HepG2 (cell line): ENCODE results near the gene C14orf93. TPM values are rescaled to one million over a fixed set of nuclear protein-coding genes. Genes with fewer than 3 reads are reported as not detected.

Experiments used
- CHD4 ChIP-seq: fragments of 200-600 bp; sonication (generic); IDR thresholded peaks from 2 replicates; pipeline ENCODE4 v1.7.0; 2017; ENCODE audit warnings: mild to moderate bottlenecking, low read length, borderline replicate concordance
- NFE2L2 ChIP-seq: fragments of 150-350 bp; IDR thresholded peaks from 2 replicates; pipeline ENCODE4 v1.6.1; 2014; ENCODE audit warnings: low read length
- PHF21A ChIP-seq: sonication (generic); formaldehyde crosslinking; IDR thresholded peaks from 2 replicates; pipeline ENCODE4 v1.5.0; 2020; ENCODE audit warnings: mild to moderate bottlenecking, missing genetic modification reagents
- POLR2G ChIP-seq: fragments of 200-400 bp; formaldehyde crosslinking; IDR thresholded peaks from 2 replicates; pipeline ENCODE4 v1.6.1; 2018; ENCODE audit warnings: mild to moderate bottlenecking, low read depth, low read length, moderate library complexity
- ZNF350 ChIP-seq: sonication (generic); formaldehyde crosslinking; IDR thresholded peaks from 2 replicates; pipeline ENCODE4 v1.4.0; 2020; ENCODE audit warnings: mild to moderate bottlenecking, low read depth, missing genetic modification reagents, borderline replicate concordance
- ZNF781 ChIP-seq: sonication (generic); formaldehyde crosslinking; IDR thresholded peaks from 2 replicates; pipeline ENCODE4 v1.5.1; 2020; ENCODE audit warnings: borderline replicate concordance, mild to moderate bottlenecking, missing genetic modification reagents; ENCODE audit errors: not compliant biosample characterization
- polyA plus RNA-seq, 8 experiments: library from polyadenylated mRNA; depleted of rRNA in 3 of 8; stranded (reverse) in 7 of 8; unstranded in 1 of 8; fragments of >200 nt; fragmentation: Illumina TruSeq in 4 of 8; extraction: Trizol in 4 of 8; gene quantifications; 2 replicates each; pipeline versions ENCODE4 v1.2.1 to v1.2.3, GENCODE V29; 2011 to 2016; ENCODE audit warnings: low read depth in 4 of 8, missing spikeins in 1 of 8, mixed read lengths in 1 of 8; ENCODE audit not compliant: insufficient read depth in 1 of 8
- total RNA-seq, 5 experiments: library from RNA; depleted of rRNA; stranded (reverse); fragments of >200 nt; fragmentation: Illumina TruSeq; extraction: Trizol; gene quantifications; 2 replicates each; pipeline ENCODE4 v1.2.3, GENCODE V29; 2016; ENCODE audit warnings: low read depth in 1 of 5
- TF ChIP-seq, protein P1 (sequence below), 2 experiments: sonication (generic) in 1 of 2; formaldehyde crosslinking in 1 of 2; IDR thresholded peaks; 2 replicates each; pipeline versions ENCODE4 v1.4.0 to v1.6.1; 2016 to 2020; ENCODE audit warnings: borderline replicate concordance in 1 of 2, low read depth in 1 of 2, mild to moderate bottlenecking in 1 of 2, missing genetic modification reagents in 1 of 2
- TF ChIP-seq, protein P2 (sequence below): IDR thresholded peaks from 2 replicates; pipeline ENCODE4 v1.6.1; 2016; ENCODE audit warnings: missing genetic modification reagents, missing compliant biosample characterization
- TF ChIP-seq, protein P3 (sequence below): sonication (generic); formaldehyde crosslinking; IDR thresholded peaks from 2 replicates; pipeline ENCODE4 v1.4.0; 2020; ENCODE audit warnings: missing genetic modification reagents, borderline replicate concordance
- TF ChIP-seq, protein P4 (sequence below), 2 experiments: IDR thresholded peaks; 2 replicates each; pipeline ENCODE4 v1.6.1; 2011 to 2012; ENCODE audit warnings: low read length in 2 of 2, borderline replicate concordance in 1 of 2, low read depth in 1 of 2, mild to moderate bottlenecking in 1 of 2, moderate library complexity in 1 of 2
- TF ChIP-seq, protein P5 (sequence below): sonication (generic); formaldehyde crosslinking; IDR thresholded peaks from 2 replicates; pipeline ENCODE4 v1.4.0; 2020; ENCODE audit warnings: low read depth, missing genetic modification reagents

Gene C14orf93
- total and polyA plus RNA-seq, 2 of the 13 experiments (the other 11 are each of a cell fraction or from before 2014, with no cell fraction given) = 11.4 to 22.5 TPM

DNA sequence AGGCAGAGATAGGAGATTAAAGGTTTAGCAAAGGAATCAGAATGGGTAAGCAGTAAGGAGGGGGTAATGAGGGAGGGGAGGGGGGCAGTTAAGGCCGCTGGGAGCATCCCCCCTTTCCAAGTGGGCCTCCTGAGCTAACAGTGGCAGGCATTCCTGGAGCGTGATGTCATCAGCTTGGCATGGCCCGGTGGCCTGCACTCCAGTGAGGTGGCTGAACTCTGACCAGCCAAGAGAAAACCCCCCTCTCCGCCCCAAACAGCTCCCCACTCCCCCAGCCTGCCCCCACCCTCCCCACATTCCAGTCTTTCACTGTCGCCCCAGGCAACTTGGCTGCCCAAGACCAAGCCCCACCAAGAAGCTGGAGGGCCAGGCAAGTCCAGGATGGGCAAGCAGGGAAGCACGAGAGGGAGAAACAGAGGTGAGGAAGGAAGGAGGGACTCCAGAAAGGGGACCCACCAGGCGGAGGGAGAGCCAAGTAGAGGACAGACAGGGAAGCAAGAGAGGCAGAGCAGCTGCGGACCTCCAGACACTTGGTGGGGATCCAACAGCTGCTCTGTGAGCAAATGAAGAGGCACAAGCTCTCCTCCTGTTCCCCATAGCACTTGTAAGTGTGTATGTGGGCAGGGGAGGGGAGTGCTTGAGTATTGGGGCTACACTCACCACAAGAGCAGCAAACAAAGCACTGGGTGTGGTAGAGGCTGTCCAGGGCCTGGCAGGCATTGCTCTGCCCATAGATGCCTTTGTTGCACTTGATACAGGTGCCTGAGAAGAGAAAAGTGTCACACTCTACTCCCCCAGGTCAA, 32.1 kb downstream of the C14orf93 start (continued):
- TF ChIP-seq, protein P1, sequence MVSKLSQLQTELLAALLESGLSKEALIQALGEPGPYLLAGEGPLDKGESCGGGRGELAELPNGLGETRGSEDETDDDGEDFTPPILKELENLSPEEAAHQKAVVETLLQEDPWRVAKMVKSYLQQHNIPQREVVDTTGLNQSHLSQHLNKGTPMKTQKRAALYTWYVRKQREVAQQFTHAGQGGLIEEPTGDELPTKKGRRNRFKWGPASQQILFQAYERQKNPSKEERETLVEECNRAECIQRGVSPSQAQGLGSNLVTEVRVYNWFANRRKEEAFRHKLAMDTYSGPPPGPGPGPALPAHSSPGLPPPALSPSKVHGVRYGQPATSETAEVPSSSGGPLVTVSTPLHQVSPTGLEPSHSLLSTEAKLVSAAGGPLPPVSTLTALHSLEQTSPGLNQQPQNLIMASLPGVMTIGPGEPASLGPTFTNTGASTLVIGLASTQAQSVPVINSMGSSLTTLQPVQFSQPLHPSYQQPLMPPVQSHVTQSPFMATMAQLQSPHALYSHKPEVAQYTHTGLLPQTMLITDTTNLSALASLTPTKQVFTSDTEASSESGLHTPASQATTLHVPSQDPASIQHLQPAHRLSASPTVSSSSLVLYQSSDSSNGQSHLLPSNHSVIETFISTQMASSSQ (IDR thresholded peaks at IDR 0.05; ENCODE audit: low read depth) = no peak
- TF ChIP-seq, protein P1 (CRISPR knock-in tag; IDR thresholded peaks at IDR 0.05; ENCODE audit: borderline replicate concordance) = peak; percentile 90
- TF ChIP-seq POLR2G (peak; percentile 45), ZNF350 (CRISPR knock-in tag) (peak; percentile 71), CHD4 (no peak), PHF21A (CRISPR knock-in tag) (no peak), NFE2L2 (peak; percentile 5; the same call in 1 of the 2 replicates), ZNF781 (CRISPR knock-in tag) (no peak)
- TF ChIP-seq, protein P2, sequence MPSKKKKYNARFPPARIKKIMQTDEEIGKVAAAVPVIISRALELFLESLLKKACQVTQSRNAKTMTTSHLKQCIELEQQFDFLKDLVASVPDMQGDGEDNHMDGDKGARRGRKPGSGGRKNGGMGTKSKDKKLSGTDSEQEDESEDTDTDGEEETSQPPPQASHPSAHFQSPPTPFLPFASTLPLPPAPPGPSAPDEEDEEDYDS = peak; percentile 49; the same call in 1 of the 2 replicates
- TF ChIP-seq, protein P3, sequence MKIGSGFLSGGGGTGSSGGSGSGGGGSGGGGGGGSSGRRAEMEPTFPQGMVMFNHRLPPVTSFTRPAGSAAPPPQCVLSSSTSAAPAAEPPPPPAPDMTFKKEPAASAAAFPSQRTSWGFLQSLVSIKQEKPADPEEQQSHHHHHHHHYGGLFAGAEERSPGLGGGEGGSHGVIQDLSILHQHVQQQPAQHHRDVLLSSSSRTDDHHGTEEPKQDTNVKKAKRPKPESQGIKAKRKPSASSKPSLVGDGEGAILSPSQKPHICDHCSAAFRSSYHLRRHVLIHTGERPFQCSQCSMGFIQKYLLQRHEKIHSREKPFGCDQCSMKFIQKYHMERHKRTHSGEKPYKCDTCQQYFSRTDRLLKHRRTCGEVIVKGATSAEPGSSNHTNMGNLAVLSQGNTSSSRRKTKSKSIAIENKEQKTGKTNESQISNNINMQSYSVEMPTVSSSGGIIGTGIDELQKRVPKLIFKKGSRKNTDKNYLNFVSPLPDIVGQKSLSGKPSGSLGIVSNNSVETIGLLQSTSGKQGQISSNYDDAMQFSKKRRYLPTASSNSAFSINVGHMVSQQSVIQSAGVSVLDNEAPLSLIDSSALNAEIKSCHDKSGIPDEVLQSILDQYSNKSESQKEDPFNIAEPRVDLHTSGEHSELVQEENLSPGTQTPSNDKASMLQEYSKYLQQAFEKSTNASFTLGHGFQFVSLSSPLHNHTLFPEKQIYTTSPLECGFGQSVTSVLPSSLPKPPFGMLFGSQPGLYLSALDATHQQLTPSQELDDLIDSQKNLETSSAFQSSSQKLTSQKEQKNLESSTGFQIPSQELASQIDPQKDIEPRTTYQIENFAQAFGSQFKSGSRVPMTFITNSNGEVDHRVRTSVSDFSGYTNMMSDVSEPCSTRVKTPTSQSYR (CRISPR knock-in tag) = peak; percentile 96
- TF ChIP-seq, protein P4, sequence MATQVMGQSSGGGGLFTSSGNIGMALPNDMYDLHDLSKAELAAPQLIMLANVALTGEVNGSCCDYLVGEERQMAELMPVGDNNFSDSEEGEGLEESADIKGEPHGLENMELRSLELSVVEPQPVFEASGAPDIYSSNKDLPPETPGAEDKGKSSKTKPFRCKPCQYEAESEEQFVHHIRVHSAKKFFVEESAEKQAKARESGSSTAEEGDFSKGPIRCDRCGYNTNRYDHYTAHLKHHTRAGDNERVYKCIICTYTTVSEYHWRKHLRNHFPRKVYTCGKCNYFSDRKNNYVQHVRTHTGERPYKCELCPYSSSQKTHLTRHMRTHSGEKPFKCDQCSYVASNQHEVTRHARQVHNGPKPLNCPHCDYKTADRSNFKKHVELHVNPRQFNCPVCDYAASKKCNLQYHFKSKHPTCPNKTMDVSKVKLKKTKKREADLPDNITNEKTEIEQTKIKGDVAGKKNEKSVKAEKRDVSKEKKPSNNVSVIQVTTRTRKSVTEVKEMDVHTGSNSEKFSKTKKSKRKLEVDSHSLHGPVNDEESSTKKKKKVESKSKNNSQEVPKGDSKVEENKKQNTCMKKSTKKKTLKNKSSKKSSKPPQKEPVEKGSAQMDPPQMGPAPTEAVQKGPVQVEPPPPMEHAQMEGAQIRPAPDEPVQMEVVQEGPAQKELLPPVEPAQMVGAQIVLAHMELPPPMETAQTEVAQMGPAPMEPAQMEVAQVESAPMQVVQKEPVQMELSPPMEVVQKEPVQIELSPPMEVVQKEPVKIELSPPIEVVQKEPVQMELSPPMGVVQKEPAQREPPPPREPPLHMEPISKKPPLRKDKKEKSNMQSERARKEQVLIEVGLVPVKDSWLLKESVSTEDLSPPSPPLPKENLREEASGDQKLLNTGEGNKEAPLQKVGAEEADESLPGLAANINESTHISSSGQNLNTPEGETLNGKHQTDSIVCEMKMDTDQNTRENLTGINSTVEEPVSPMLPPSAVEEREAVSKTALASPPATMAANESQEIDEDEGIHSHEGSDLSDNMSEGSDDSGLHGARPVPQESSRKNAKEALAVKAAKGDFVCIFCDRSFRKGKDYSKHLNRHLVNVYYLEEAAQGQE (IDR thresholded peaks at IDR 0.05; ENCODE audit: borderline replicate concordance in 1 of 2, low read depth in 1 of 2, low read length in 2 of 2) = peak in 1 of 2 experiments; percentile 85; a peak in 2 of 4 replicates
- TF ChIP-seq, protein P5, sequence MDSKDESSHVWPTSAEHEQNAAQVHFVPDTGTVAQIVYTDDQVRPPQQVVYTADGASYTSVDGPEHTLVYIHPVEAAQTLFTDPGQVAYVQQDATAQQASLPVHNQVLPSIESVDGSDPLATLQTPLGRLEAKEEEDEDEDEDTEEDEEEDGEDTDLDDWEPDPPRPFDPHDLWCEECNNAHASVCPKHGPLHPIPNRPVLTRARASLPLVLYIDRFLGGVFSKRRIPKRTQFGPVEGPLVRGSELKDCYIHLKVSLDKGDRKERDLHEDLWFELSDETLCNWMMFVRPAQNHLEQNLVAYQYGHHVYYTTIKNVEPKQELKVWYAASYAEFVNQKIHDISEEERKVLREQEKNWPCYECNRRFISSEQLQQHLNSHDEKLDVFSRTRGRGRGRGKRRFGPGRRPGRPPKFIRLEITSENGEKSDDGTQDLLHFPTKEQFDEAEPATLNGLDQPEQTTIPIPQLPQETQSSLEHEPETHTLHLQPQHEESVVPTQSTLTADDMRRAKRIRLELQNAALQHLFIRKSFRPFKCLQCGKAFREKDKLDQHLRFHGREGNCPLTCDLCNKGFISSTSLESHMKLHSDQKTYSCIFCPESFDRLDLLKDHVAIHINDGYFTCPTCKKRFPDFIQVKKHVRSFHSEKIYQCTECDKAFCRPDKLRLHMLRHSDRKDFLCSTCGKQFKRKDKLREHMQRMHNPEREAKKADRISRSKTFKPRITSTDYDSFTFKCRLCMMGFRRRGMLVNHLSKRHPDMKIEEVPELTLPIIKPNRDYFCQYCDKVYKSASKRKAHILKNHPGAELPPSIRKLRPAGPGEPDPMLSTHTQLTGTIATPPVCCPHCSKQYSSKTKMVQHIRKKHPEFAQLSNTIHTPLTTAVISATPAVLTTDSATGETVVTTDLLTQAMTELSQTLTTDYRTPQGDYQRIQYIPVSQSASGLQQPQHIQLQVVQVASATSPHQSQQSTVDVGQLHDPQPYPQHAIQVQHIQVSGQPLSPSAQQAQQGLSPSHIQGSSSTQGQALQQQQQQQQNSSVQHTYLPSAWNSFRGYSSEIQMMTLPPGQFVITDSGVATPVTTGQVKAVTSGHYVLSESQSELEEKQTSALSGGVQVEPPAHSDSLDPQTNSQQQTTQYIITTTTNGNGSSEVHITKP (CRISPR knock-in tag) = peak; percentile 87
